ENCODE data around the gene MPC1.
A peak's percentile ranks its signal among the peaks of the same experiment; 100 is the strongest.

The MPC1 gene

GRCh38 chr6:166382933-166383801 lies at the start of gene MPC1:
MPC1 (minus strand) TSS chr6:166382940; CDS start chr6:166382876, 64 bp downstream.
- peak; percentile 86 for DNase-seq (ENCODE audit: low spot score)

- DNase-seq (ENCODE audit: low spot score), result no peak
These were observed 47.5 kb upstream of the MPC1 start for GRCh38 chr6:166430269-166430668.

GRCh38 chr6:166424431-166424830 lies 41.7 kb upstream of the MPC1 start:
- no peak for DNase-seq (ENCODE audit: low spot score)

GRCh38 chr6:166423781-166424180 lies 41.0 kb upstream of the MPC1 start:
- no peak for DNase-seq (ENCODE audit: low spot score)

GRCh38 chr6:166423051-166423745 lies 40.5 kb upstream of the MPC1 start:
- DNase-seq (ENCODE audit: low spot score), result no peak

- DNase-seq (ENCODE audit: low spot score), result no peak
These were observed 39.6 kb upstream of the MPC1 start for GRCh38 chr6:166422201-166422940.

GRCh38 chr6:166420351-166420750 lies 37.6 kb upstream of the MPC1 start:
- peak; percentile 31 for DNase-seq (ENCODE audit: low spot score)

- no peak for DNase-seq (ENCODE audit: low spot score)
These were observed 37.0 kb upstream of the MPC1 start for GRCh38 chr6:166419717-166420116.

GRCh38 chr6:166419286-166419685 lies 36.5 kb upstream of the MPC1 start:
- no peak for DNase-seq (ENCODE audit: low spot score)

GRCh38 chr6:166418691-166419143 lies 36.0 kb upstream of the MPC1 start:
- no peak for DNase-seq (ENCODE audit: low spot score)

- no peak for DNase-seq (ENCODE audit: low spot score)
These were observed 34.5 kb upstream of the MPC1 start for GRCh38 chr6:166417285-166417691.

GRCh38 chr6:166415833-166416347 lies 33.1 kb upstream of the MPC1 start:
- DNase-seq (ENCODE audit: low spot score), result no peak

GRCh38 chr6:166415306-166415705 lies 32.6 kb upstream of the MPC1 start:
- DNase-seq (ENCODE audit: low spot score), result no peak

- DNase-seq (ENCODE audit: low spot score), result no peak
These were observed 30.8 kb upstream of the MPC1 start for GRCh38 chr6:166413491-166413951.

- no peak for DNase-seq (ENCODE audit: low spot score)
These were observed 30.2 kb upstream of the MPC1 start for GRCh38 chr6:166412911-166413384.

- DNase-seq (ENCODE audit: low spot score), result no peak
These were observed 29.6 kb upstream of the MPC1 start for GRCh38 chr6:166412156-166412910.

- no peak for DNase-seq (ENCODE audit: low spot score)
These were observed 29.0 kb upstream of the MPC1 start for GRCh38 chr6:166411721-166412151.

- no peak for DNase-seq (ENCODE audit: low spot score)
These were observed 28.5 kb upstream of the MPC1 start for GRCh38 chr6:166411271-166411670.

- DNase-seq (ENCODE audit: low spot score), result no peak
These were observed 27.7 kb upstream of the MPC1 start for GRCh38 chr6:166410426-166410935.

GRCh38 chr6:166408936-166409755 lies 26.4 kb upstream of the MPC1 start:
- DNase-seq (ENCODE audit: low spot score), result no peak
